Measurements from ENCODE around the gene CA5A. TPM values are rescaled to one million over a fixed set of nuclear protein-coding genes. Genes with fewer than 3 reads are reported as not detected.

CA5A gene
- total and polyA plus RNA-seq, 8 donors: 0.09 to 0.77 (median 0.16) TPM

- no peak overlapping the region for H3K4me3 ChIP-seq
- ATAC-seq (no peak), DNase-seq (no peak)
- TF ChIP-seq, protein P1, sequence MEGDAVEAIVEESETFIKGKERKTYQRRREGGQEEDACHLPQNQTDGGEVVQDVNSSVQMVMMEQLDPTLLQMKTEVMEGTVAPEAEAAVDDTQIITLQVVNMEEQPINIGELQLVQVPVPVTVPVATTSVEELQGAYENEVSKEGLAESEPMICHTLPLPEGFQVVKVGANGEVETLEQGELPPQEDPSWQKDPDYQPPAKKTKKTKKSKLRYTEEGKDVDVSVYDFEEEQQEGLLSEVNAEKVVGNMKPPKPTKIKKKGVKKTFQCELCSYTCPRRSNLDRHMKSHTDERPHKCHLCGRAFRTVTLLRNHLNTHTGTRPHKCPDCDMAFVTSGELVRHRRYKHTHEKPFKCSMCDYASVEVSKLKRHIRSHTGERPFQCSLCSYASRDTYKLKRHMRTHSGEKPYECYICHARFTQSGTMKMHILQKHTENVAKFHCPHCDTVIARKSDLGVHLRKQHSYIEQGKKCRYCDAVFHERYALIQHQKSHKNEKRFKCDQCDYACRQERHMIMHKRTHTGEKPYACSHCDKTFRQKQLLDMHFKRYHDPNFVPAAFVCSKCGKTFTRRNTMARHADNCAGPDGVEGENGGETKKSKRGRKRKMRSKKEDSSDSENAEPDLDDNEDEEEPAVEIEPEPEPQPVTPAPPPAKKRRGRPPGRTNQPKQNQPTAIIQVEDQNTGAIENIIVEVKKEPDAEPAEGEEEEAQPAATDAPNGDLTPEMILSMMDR (IDR thresholded peaks at IDR 0.05): no peak
- no peak overlapping the region for H3K27ac ChIP-seq
- H3K9me3 ChIP-seq: no peaks in the 10 kb centered on the region
- no peaks in the 10 kb centered on the region for H3K27me3 ChIP-seq
- peaks cover 0 to 42% of the 10 kb centered on the region in 2 donors for H3K36me3 ChIP-seq
- intact Hi-C loops (cut with DNase I): no loop called here
- H3K4me1 ChIP-seq: peaks cover 0 to 17% of the 10 kb centered on the region in 2 donors
These were observed 88.9 kb downstream of the CA5A start for GRCh38 chr16:87847467-87847784.

- Histone ChIP-seq H3K27me3 (no peaks in the 10 kb centered on the region), H3K4me3 (no peak overlapping the region), H3K9me3 (no peaks in the 10 kb centered on the region), H3K27ac (no peak overlapping the region), H3K4me1 (peaks cover 0 to 12% of the 10 kb centered on the region in 2 donors), H3K36me3 (peaks cover 0 to 46% of the 10 kb centered on the region in 2 donors)
- DNase-seq: no peak
- ATAC-seq: no peak
- intact Hi-C loops (cut with DNase I): no loop called here
- TF ChIP-seq, protein P1 (IDR thresholded peaks at IDR 0.05): no peak
These were observed 89.4 kb downstream of the CA5A start for GRCh38 chr16:87846705-87847466.

DNA sequence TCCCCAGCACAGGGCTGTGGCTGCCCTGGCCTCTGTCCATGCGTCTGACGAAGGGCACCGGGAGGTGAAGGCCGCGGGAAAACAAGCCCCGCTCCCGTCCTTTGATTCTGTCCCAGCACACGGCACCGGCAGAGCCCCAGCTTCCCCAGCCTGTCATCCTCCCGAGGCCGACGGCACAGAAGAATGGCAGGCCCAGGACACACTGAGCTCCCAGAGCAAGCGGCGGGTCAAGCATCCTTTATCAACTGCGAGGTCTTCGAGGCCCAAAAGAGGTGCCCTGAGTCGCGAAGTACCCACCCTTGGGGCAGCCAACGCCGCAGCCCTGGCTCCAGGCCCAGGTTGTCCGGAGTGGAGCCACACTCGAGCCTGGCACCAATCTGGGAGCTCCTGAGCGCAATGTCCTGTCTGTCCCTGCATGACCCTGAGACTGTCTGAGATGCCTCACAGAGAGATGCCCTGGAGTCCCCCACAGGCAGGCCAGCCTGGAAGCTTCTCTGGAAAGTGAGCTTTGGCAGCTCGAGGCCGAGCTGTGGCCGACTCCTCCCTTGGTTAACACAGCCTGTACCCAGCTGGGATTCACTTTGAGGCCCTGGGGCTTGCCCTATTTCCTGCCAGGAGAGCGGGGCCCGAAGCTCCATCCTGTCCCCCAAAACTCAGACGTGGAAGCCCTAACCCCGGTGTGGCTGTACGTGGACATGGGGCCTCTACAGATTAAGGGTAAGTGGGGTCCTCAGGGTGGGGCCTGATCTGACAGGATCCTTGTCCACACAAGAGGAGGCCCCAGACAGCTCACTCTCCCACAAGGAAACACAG, 90.3 kb downstream of the CA5A start:
- Histone ChIP-seq H3K36me3 (peaks cover 0 to 46% of the 10 kb centered on the region in 2 donors), H3K4me3 (no peak overlapping the region), H3K9me3 (no peaks in the 10 kb centered on the region), H3K4me1 (peaks cover 0 to 12% of the 10 kb centered on the region in 2 donors), H3K27me3 (no peaks in the 10 kb centered on the region), H3K27ac (no peak overlapping the region)
- TF ChIP-seq, protein P1 (IDR thresholded peaks at IDR 0.05): no peak
- intact Hi-C loops (cut with DNase I): no loop called here
- DNase-seq (no peak), ATAC-seq (no peak)

DNA sequence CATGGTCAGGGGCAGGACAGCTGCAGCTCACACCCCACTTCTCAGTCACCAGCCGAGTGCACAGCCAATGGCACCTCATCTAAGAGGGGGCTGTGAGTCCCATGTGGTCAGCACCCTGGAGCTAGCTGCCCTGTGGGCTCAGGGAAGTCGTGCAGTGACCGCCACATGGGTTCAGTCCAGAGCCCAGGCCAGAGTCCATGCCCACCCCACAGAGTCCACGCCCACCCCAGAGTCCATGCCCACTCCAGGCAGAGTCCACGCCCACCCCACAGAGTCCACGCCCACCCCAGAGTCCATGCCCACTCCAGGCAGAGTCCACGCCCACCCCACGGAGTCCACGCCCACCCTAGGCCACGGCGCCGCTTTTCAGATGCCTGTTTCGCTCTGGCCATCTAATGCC, 91.1 kb downstream of the CA5A start:
- DNase-seq (no peak), ATAC-seq (no peak)

More for the DNA sequence above, 91.1 kb downstream of the CA5A start:
- Histone ChIP-seq H3K27me3 (no peaks in the 10 kb centered on the region), H3K9me3 (no peaks in the 10 kb centered on the region), H3K36me3 (peaks cover 0 to 46% of the 10 kb centered on the region in 2 donors), H3K4me1 (peaks cover 0 to 6% of the 10 kb centered on the region in 2 donors), H3K4me3 (no peak overlapping the region), H3K27ac (no peak overlapping the region)
- intact Hi-C loops (cut with DNase I): no loop called here
- TF ChIP-seq, protein P1 (IDR thresholded peaks at IDR 0.05): no peak
